G401 (cell line): ENCODE data around the gene UNC79. TPM values are rescaled to one million over a fixed set of nuclear protein-coding genes. Genes with fewer than 3 reads are reported as not detected.

Experiments used
- DNase-seq: peaks from one replicate; pipeline ENCODE4 v3.0.0-alpha.2; 2015; ENCODE audit warnings: low spot score
- in situ Hi-C: cut with HindIII; loops from 2 replicates; pipeline ENCODE4 v1.10.0; 2016; ENCODE audit warnings: low sequenced_read_pairs, mixed read lengths
- total RNA-seq: library from RNA; depleted of rRNA; stranded (reverse); fragments of >200 nt; shearing (Covaris generic); gene quantifications from 2 replicates; pipeline ENCODE4 v1.2.3, GENCODE V29; 2014

UNC79 gene
- total RNA-seq, 1 experiment from 2014 or later, result 0.44 TPM

DNA sequence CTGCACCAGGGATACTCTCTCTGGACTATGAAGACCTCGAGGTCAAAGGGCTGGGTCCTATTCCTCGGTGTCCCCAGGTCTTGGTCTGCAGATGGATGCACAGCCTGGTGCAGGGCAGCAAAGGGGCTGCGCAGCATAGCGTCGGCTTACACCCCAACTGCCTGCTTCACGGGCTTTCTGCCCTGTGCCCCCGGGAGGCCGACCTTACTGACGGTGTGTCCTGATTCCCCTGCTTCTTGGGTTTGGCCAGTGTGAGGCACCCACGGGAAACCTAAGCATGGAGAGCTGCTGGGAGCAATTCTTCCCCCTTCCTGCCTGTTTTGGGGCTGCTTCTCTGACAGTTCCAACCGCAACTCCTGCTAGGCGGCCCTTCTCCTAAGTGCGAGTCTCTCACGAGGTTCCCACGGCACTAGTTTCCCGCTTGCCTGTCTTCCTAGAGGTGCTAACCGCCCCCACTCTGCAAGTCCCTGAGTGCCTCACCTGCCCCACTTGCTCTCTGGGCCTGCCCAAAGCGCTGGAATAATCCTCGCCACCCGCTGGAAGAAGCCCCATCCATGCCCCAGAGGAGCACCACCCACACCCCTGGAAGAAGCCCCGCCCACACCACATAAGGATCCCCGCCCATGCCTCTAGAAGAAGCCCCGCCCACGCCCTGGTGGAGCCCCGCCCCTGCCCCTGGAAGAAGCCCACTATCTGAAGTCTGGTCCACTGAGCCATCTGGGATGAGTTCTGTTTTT is 303.5 kb downstream of the UNC79 start:
- DNase-seq, result no peak
- in situ Hi-C loops, result no loop called here

DNA sequence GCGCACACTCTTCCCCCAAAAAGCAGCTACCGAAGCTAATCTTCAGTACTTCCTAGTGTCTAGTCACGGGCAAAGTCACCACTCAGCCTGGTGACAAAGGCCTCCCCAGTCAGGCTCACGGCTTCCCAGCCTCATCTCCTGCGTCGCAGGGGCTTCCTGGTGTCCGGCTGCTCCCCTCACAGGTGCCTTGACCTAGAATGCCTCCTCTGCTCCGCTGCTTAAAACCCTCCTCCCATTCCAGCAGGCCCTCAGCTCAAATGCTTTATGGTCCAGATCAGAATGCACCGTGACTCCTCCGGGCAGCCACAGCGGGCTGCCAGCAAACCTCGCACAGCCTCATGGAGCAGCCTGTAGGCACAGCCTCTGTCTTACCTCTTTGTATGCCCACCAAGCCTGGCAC is 304.5 kb downstream of the UNC79 start:
- no peak for DNase-seq
- in situ Hi-C loops, result no loop called here

DNA sequence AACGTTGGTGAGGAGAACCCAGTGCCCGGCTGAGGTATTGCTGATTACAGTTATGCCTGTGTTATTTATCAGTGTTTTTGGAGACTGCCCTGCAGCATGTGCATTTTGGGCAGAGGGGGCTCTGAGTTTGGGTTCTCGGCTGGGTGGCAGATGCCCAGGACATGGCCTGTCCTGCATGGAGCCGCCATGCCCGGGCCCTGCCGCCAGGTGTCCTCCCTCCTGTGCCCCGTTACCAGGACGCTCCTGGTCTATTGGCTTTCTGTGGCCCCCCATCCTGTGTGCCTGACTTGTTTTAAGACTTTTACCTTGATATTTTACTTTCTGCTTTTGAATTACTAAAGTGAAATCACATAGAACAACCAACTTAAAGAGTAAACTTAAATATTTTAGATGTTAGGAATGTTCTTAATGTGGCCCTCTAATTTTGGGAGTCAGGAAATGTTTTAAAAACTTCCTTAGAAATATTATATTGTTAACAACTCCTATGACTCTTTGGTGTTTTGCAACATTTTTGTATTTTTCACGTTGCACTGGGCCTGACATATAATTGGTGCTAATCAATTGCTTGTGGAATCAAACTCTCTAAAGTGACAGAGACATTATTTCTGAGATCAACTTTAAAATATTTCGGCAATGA is 305.8 kb downstream of the UNC79 start:
- no peak for DNase-seq
- in situ Hi-C loops, result no loop called here

DNA sequence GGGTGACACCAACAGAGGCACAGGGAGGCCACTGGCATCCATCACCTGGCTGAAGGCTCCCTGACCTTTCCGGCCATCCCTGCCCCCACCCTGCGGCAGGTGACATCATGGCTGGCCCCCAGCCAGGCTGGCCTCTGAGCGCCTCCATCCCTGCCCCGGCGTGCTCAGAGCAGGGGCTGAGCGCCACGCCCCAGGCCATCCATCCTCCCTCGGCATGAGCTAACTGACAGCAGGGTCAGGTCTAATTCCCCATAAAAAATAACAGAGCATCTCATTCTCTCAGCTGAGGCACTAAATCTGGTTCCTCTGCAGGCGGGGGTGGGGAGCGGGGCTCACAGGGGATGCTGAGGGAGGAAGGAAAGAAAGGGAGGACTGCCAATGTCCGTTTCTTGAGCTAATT is 306.9 kb downstream of the UNC79 start:
- in situ Hi-C loops, result no loop called here
- DNase-seq, result no peak

DNA sequence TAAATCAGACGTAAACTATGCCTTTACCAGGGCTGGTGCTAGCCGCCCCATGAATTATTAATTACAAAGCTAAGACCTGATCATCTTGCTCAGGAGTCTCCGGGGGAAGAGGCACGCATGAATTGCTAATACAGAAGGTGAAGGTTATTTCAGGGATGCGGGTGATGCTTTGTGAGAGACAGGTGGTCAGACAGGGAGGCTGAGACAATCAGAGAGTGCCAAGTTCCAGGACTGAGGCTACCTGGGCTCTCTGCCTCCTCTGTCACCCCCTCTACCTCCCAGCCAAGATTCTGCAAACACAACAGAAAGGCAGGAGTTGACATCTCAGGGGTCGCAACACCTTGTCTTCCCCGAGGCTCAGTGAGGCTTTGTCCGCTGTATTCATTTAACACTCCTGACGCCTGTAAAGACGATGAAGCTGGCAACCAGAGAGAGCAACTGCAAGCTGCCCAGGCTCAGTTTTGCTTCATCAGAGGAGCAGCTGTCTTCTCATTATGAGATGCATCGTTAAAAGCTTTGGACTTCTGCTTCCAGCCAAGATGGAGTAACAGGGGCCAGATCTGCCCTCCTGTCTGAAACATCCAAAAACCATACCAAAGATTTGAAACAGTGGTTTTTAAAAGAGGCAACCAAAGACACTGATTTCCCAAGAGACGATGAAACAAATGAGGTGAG is 311.0 kb downstream of the UNC79 start:
- in situ Hi-C loops, result no loop called here
- peak; percentile 80 for DNase-seq

DNA sequence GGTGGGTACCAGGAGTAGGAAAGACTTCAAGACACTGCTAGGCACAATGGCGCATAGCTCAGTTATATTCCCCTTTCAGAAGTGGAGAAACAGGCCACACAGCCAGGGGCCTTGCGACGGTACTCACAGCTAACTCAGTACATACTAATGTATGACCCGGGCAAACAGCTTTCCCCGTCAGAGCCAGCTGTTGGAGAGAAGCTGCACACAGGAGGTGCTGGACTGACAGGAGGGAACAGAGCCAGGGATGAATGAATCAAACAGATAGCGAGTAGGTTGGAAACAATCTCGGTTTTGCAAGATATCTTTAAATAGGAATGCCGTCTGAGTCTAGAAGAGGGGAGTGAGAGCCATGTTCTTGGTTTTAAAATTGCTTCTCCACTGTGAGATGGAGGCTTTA is 312.0 kb downstream of the UNC79 start:
- no peak for DNase-seq
- in situ Hi-C loops, result no loop called here

DNA sequence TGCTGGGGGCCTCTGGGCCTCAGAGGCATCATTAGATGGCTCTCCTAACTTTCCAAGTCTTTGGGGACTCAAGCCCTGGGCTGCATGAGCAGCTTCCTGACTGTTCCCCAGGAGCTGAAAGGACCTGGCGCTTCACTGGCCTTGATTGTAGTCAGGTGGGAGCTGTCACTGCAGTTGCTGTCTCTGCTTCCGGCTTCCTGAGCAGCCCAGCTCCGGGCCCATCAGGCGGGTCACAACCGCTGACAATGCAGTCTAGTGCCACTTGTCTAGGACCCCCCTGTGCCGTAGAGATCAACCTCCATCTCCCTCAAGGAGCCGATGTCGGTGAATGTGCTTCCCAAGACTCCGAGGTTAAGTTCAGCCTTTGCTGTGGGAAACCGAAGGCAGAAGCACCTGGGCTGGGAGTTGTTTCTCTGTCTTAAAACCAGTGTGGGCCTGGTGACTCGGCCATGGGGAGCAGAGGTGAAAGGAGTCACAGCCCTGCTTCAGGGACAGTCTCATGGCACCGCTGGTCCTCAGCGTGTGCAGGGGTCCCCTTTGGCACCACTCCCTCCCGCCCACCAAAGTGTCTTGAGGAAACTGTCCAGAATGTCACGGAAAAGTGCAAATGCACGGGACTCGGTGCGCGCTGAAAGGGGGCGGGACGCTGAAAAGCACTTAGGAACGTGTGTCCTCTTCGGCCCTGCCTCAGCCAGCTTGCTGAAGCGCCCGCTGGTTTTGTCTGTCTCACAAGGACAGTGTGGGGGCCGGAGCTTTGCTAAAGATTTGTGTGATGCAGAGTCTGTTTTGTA is 312.7 kb downstream of the UNC79 start:
- DNase-seq, result no peak
- in situ Hi-C loops, result no loop called here

DNA sequence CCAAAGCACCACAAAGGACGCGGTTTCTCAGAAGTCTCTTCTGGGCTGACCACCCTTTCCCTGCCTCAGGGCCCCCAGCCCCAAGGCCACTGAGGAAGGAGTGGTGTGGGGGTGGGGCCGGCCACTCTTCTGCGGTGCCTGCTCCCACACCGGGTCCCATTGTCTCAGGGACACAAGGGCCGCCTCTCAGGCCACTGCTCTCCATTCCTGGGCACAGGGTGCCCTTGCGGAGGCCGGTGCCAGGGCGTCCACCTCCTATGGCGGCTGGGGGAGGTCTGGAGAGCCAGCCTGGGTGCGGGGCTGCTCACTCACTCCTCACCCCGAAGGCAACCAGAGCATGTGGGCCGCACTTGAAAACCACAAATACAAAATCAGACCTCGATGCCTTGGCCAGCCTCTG is 313.4 kb downstream of the UNC79 start:
- no peak for DNase-seq
- in situ Hi-C loops, result no loop called here

DNA sequence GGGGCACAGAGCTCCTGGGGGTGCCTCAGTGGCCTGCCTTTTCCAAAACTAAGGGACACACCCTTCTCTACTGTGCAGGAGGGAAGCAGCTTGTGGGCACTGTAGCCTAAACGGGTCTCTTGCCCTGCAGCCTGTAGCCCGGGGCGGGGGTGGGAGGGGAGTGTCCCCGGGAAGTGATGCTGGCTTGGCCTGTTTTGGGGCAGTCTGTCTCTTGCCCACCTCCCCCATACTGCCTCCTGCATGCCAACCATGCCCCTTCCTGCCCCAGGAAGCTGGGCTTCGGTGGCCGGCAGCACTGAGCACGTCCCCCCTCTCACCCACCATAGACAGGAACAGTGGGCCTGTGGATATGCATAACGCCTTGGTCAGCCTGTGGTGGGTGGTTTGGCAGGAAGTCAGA is 314.1 kb downstream of the UNC79 start:
- in situ Hi-C loops, result no loop called here
- no peak for DNase-seq

DNA sequence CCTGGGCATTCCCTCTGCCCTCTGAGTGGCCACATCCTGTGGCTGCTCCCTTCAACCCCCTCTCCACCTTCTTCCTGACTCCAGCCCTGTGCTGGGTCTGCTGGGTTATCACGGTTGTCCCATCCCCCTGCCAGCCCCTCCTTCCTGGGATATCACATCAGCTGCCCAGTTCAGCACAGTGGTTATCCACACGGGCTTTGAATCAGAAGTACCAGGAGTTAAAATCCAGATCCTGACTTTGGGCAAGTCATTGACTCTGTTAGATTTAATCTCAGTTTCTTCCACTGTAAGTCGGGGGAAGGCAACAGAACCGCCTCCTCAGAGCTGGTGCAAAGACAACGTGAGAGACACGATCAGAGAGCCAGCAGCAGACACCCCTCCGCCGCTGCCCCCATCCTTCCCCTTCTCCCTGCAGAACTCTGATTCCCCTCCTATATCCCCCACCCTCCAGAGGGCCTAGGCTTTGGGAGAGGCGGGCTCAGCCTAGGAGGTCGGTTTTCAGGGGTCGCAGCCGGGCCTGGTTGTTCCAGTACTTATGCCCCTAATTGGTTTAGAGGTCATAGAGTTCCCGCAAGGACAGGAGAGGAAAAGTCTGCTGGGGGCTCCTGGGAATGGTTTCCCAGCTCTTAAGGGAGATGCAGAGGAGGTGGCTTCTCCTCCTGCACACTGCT is 315.0 kb downstream of the UNC79 start:
- no peak for DNase-seq
- in situ Hi-C loops, result no loop called here

DNA sequence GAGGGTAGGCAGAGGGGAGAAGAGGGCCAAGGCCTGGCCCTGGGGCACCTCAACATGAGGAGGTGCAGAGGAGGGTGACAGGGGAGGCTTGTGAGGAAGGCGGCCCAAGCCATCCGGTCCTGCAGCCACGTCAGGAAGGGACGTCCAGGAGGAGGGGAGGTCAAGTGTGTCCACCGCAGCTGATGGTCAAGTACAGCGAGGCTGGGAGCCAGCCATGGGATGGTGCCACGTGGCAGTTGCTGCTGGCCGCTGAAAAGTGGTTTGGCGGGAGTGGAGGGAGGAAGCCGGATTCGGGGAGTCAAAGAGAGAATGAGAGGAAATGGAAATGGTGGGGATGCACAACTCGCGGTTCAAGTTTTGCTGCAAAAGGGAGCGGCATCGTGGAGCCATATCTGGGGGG is 316.4 kb downstream of the UNC79 start:
- DNase-seq, result peak; percentile 9
- in situ Hi-C loops, result no loop called here

DNA sequence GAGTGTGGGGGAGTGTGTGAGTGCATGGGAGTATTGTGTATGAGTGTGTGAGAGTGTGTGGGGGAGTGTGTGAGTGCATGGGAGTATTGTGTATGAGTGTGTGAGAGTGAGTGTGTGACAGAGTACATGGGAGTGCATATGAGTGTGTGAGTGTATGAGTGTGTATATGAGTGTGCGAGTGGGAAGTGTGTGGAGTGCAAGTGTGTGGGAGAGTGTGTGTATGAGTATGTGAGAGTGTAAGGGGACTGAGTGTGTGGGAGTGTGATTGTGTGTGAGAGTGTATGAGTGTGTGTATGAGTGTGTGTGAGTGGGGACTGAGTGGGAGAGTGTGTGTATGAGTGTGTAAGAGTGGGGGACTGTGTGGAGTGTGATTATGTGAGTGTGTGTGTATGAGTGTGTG is 316.8 kb downstream of the UNC79 start:
- in situ Hi-C loops, result no loop called here
- no peak for DNase-seq

DNA sequence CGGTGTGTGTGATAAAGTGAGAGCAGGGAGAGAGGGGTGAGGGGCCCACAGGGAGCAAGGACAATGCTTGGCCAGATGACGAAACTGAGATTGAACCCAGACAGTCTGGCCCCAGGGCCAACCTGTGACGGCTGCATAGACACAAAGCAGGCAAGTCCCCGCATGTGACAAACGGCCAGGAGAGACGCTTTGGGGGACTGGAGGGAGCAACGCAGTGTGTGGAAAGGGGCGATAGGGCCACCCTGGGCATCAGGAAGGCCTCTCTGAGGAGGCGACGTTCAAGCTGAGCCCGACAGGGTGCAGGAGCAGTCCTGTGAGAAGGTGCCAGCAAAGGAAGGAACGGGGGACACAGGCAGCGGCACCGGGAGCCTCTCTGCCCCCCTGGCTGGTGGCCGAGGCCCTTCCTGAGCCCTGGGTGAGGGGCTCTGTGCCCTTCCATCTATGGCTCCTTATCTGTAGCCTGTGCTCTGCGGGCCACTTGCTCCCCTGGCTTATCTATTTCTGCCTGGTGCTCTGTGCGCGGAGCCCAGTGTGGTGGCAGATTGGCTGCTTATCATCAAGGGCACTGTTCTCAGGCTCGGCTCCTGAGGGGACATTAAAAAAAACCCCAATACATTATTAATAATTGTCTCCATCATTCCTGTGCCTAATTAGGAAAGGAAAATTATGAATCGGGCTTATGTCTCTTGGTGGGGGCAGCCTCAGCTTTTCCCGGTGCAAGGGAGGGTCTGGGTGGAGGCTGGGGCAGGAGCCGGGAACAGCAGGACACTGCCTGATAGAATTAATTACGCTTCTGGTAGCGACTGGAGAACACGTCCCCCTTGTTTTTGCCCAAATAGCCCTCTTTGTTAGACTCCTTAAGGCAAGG is 317.7 kb downstream of the UNC79 start:
- no peak for DNase-seq
- in situ Hi-C loops, result no loop called here

DNA sequence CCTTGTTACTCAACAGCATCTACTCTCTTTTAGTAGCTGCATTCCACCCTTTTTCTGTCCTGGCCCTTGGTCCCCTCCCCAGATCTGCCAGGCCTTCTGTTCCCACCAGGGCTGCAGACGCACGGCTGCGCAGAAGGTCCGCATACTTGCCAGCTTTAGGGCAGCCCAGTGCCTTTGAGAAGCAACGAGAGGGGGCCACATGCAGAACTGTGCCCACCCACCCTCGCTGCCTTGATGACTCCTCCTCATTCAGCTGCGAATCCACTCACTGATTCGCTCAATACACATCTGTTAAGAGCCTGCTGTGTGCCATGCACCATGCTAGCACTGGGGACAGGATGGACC is 318.3 kb downstream of the UNC79 start:
- no peak for DNase-seq
- in situ Hi-C loops, result no loop called here

DNA sequence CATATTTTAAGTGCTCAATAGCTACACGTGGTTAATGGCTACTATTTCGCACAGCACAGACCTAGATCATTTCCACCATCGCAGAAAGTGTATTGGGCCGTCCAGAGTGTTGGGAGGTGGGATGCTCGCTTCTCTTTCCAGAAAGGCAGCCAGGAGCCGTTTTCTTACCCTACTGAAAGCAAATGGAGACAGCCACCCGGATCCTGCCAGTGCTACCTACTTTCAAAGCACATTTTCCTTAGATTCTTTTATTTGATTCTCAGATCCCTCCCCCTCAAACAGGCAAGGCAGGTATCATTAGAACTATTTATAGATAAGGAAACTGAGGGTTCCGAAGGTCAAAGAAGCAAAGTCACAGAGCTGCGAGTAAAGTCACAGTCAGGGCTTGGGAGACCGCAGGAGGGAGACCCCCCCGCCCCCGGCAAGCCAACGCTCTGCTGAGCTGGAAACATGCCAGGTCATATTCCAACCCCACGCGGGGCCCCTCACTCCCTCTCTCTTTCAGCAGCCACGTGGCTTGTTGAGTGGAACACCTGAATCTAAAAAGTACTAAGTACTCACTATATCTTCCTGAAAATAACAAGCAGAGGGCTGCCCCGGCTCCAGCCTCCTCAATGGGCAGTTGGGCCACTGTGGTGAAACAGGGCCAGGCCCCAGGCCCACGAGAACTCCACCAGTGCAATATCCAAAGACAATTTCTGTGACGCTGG is 321.4 kb downstream of the UNC79 start:
- in situ Hi-C loops, result no loop called here

DNA sequence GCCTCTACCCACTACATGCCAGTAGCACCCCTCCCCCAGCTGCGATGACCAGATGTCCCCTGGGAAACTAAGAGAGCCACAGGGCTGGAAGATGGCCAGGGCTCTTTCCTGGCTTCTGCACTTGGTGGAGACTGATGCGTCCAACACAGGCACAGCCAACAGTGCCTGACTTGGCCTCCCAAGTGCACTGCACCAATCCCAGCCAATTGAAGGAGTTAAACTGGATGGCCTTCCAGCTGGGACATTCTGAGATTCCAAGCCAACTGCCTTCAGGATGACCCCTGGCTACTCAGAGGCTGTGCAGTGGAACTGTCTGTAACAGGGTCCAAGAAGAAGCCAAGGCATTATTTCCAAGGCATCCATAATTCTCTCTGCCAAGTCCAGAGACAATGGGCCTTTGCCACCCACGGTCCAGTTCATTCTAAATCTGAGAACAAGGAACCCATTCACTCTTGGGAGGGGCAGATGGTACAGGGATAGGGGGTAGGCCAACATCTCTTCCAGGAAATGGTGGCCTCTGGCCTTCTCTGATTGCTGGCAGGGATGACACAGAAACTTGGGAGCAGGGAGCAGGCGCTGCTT is 322.3 kb downstream of the UNC79 start:
- in situ Hi-C loops, result no loop called here
- DNase-seq, result peak; percentile 56

More for the DNA sequence above, 321.4 kb downstream of the UNC79 start:
- DNase-seq, result no peak

DNA sequence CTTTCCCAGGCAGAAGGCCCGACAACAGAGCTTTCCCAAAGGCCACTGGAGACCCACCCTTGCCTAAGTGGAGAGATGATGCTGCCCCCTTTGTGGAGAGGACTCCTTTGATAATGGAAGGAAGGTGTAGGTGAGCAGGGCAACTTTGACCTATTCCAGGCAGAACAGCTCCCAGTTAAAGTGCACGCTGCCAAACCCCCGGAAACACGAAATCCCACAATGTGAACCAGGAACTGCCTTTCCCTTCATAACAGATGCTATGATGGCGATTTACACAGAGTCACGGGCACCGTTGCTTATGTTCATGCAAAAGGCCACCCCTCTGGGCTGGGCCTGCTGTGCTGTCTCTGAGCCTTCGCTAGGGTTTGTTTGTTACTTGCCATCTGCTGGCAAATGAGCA is 322.9 kb downstream of the UNC79 start:
- in situ Hi-C loops, result no loop called here
- no peak for DNase-seq

DNA sequence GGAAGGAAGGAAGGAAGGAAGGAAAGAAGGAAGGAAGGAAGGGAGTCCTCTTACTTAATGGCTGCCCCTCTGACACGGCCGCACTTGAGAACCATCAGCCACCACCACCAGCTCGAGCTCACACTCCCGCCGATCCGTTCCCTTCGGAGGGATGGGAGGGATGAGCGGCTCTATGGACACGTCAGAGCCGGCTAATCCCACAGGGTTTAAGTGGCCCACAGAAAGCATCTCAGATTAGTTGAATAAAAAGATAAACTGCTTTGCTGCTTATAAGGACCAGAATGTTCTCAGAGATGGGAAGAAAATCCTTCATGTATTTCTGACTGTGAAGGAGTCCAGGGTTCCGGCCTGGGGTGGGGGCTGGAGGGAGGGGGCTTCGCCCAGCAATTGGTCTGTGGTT is 326.5 kb downstream of the UNC79 start:
- in situ Hi-C loops, result no loop called here
- no peak for DNase-seq
